Stimulated activated CD8-positive, alpha-beta memory T cell treated with anti-CD3 and anti-CD28 coated beads, Interleukin-15, amount 100 ng/mL, for 48 hours (primary cell): ENCODE data around the gene TMEM91.
A peak's percentile ranks its signal among the peaks of the same experiment; 100 is the strongest.
"Not testable (repeated sequence)": the region's sequence is repeated elsewhere in the genome, so short reads cannot be mapped to it uniquely, and the experiment has no call there.

Experiments used
- DNase-seq, 2 donors: peaks; one replicate each; pipeline ENCODE4 v3.0.0-alpha.2; 2020; ENCODE audit warnings: low read depth in 2 of 2

Gene TMEM91

GRCh38 chr19:41353466-41354342 is 22.6 kb upstream of the TMEM91 start, which contains the start of gene TGFB1:
Gene TGFB1, minus strand, starts transcription at chr19:41353922. Its CDS starts 878 bp downstream, at chr19:41353044.
- peak; percentile 84 to 89 for DNase-seq

GRCh38 chr19:41354343-41354953 is 21.9 kb upstream of the TMEM91 start:
- DNase-seq = no peak

- DNase-seq = no peak
Measured at GRCh38 chr19:41355035-41355434, 21.3 kb upstream of the TMEM91 start.

- DNase-seq = no peak
Measured at GRCh38 chr19:41355802-41356201, 20.5 kb upstream of the TMEM91 start.

GRCh38 chr19:41356984-41357739 is 19.2 kb upstream of the TMEM91 start:
- no peak for DNase-seq

GRCh38 chr19:41357746-41358145 is 18.6 kb upstream of the TMEM91 start:
- DNase-seq = no peak

DNA sequence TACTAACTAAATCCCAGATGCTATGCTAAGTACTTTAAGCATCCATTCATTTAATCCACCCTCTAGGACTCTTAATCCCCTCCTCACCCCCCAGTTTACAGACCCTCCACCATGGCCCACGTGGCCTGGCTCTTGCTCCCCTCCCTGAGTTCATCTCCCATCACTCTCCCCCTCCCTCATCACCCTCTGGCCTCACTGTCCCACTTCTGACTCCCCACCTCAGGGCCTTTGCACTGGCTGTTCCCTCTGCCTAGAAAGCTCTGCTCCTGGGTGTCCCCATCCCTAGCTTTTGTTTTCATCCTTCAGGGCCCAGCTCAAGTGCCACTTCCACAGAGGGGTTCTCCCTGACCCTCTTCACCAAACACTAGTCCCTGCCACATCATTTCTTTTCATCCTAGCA is 16.6 kb upstream of the TMEM91 start:
- no peak for DNase-seq

- DNase-seq = no peak
Measured at GRCh38 chr19:41362143-41362847, 14.0 kb upstream of the TMEM91 start.

- no peak for DNase-seq
Measured at GRCh38 chr19:41363371-41363752, 13.0 kb upstream of the TMEM91 start.

DNA sequence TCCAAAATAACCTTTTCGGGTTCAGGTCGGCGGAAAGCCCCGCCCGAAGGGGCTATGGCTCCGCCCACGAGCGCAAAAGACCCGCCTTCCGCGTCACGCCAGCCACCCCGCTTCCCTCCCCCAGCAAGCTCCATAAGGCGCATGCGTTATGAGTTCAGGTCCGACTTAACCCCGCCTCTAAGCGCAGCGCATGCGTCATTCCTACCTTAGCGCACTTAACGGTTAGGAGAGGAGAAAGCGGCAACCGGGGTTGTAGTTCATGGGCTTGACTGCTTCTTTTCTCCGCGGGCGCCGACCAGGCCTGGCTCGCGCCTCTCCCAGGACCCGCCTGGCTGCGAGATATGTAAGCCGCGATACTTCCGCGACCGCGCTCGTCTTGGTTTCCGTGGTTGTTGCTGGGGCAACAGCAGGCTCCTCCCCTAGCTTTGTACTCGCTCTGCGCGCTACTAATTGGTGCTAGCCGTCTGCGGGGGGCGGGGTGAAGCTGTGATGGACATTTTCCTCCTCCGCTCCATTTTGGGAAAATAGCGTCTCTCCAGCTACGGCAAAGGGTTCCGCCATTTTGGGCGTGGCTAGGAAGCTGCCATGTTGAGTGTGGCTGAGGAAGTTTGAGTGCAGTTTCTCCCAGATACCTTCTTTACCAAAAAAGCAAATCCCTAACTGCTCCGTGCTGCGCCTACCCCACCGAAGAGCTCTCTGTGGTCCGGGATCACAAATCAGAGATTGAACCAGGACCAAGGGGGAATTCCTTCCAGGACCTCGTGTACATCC is 12.4 kb upstream of the TMEM91 start, which contains the start of gene B9D2:
Gene B9D2 (minus strand): TSS at position 397 of the 771 bp plus-strand sequence. CDS start 630 bp downstream, outside the sequence.
- DNase-seq = peak; percentile 93 to 96

DNA sequence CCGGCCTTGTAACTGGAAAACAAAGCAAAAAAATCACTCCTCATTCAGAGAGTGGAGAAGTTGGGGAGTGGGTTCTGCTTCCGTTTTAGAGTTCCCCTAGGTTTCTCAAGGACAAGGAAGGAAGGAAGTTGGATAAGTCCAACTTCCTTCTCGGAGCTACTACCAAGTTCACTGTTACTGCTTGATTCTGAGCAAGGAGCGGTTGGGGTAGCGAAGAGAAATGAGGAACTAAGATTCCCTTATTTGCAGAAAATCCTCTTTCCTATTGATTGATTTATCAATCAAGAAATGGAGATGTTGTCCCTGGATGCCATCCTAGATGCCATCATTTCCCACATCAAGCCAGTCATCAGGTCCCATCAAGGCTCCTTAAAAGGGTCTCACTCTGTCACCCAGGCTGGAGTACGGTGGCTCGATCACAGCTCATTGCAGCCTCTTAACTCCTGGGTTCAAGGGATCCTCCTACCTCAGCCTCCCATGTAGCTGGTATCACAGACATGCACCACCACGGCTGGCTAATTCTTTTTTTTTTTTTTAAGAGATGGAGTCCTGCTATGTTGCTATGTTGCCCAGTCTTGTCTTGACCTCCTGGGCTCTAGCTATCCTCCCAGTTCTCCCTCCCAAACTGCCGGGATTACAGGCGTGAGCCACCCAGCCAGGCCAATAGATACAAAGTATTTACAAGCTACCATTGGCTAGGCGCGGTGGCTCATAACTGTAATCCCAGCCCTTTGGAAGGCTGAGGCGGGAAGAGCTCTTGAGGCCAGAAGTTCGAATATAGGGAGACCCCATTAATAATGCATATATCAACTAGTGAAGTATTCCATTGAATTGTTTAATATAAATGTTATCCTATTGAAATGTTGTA is 11.6 kb upstream of the TMEM91 start:
- no peak for DNase-seq

DNA sequence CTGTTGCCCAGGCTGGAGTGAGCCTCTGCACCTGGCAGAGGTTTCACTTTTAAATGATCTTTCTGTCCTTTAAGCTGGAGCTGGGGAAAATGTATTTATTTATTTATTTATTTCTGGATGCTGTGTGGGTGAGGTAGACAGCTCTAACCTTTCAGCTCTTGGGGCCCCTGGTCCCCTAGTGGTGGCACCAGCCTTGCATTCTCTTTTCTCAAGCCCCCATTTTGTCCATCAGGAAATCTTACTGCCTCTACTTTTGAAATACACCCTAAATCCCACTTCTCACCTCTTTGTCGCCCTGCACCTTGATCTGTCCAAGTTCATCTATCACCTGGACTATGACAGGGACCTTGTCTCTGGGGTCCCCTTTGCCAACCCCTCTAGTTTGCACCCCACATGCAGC is 10.2 kb upstream of the TMEM91 start:
- DNase-seq = no peak

GRCh38 chr19:41367848-41368301 is 8.5 kb upstream of the TMEM91 start:
- DNase-seq = no peak

DNA sequence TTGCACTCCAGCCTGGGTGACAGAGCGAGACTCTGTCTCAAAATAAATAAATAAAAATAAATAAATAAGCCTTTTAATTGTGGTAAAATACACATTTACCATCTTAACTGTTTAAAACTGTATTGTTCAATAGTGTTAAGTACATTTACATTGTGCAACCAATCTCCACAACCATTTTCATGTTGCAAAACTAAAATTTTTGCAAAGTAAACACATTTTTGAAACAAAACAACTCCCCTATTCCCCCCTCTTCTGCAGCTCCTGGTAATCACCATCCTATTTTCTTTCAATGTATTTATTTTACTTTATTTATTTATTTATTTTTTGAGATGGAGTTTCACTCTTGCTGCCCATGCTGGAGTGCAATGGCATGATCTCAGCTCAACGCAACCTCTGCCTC is 6.6 kb upstream of the TMEM91 start:
- no peak for DNase-seq

DNA sequence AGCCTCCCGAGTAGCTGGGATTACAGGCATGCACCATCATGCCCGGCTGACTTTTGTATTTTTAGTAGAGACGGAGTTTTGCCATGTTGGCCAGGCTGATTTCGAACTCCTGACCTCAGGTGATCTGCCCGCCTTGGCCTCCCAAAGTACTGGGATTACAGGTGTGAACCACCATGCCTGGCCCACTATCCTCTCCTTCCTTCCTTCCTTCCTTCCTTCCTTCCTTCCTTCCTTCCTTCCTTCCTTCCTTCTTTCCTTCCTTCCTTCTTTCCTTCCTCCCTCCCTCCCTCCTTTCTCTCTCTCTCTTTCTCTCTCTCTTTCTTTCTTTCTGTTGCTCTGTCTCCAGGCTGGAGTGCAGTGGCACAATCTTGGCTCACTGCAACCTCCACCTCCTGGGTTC is 5.2 kb upstream of the TMEM91 start:
- DNase-seq = not testable (repeated sequence)

GRCh38 chr19:41371541-41371940 is 4.8 kb upstream of the TMEM91 start:
- no peak for DNase-seq

DNA sequence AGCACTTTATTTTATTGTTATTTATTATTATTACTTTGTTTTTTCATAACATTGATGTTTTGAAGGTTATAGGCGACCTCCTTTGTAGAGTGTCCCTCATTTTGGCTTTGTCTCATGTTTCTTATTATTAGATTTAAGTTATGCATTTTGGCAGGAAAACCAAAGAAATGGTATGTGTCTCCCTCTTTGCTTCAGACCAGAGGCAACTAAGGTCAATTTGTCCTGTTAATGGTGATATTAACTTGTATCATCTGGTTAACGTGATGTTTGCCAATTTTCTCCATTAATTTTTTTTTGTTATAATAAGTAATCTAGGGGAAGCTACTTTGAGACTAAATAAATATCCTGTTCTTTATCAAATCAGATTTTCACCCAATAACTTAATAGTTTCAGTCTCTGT is 3.8 kb upstream of the TMEM91 start:
- DNase-seq = no peak

- DNase-seq = no peak
Measured at GRCh38 chr19:41373993-41374392, 2.3 kb upstream of the TMEM91 start.

GRCh38 chr19:41376998-41377365 is 649 bp downstream of the TMEM91 start:
- no peak for DNase-seq
